GM19240 (cell line): Measurements from ENCODE around the gene NUPR1.
A peak's percentile ranks its signal among the peaks of the same experiment; 100 is the strongest.
"Not testable (repeated sequence)": the region's sequence is repeated elsewhere in the genome, so short reads cannot be mapped to it uniquely, and the experiment has no call there.

Experiments
- DNase-seq: peaks from one replicate; pipeline ENCODE4 v3.0.0; 2011; ENCODE audit warnings: low spot score; ENCODE audit not compliant: insufficient read length

NUPR1 gene

GRCh38 chr16:28499854-28500253, 38.9 kb downstream of the NUPR1 start:
- DNase-seq = no peak

GRCh38 chr16:28498666-28499381, 40.0 kb downstream of the NUPR1 start:
- DNase-seq = no peak

DNA sequence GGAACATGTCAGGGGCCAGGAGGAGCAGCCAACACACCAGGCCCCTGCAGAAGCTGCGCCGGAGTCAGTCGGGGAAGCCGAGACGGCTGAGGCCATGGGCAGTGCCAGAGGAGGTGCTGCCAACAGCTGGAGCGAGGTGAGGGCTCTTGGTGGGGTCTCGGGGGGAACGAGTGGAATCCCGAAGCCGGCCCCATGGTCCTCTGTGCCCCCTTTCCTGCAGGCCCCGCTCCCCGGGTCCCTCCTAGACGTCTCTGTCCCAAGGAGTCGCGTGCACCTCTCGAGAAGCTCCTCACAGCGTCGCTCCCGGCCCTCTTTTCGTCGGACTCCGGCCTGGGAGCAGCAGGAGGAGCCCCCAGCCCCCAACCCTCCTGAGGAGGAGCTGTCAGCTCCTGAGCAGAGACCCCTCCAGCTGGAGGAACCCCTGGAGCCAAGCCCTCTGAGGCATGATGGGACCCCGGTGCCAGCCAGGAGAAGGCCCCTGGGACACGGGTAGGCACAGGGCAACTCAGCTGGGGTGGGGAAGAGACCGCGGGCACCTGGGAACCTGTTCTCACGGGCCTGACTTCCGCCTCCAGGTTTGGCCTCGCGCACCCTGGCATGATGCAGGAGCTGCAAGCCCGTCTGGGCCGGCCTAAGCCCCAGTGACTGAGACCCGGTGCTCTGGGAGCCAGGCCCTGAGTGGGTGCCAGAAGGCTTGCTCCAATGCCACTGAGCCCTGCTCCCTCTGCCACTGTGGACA, 40.7 kb downstream of the NUPR1 start:
- DNase-seq = no peak

DNA sequence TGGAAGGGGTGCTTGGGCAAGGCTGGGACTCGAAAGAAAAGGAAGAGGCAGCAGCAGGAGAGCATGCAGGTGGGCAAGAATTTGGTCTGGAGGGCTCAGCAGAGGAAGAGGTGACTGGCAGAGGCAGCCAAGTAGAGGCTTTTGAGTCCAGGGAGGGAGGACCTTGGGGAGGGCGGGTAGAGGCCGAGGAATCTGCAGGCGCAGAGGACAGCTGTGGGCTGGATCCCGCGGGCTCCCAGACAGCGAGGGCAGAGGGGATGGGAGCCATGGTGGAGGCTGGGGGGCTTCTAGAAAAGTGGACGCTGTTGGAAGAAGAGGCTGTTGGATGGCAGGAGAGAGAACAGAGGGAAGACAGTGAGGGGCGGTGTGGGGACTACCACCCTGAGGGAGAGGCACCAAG, 41.4 kb downstream of the NUPR1 start:
- no peak for DNase-seq

GRCh38 chr16:28496844-28497243, 41.9 kb downstream of the NUPR1 start:
- no peak for DNase-seq

DNA sequence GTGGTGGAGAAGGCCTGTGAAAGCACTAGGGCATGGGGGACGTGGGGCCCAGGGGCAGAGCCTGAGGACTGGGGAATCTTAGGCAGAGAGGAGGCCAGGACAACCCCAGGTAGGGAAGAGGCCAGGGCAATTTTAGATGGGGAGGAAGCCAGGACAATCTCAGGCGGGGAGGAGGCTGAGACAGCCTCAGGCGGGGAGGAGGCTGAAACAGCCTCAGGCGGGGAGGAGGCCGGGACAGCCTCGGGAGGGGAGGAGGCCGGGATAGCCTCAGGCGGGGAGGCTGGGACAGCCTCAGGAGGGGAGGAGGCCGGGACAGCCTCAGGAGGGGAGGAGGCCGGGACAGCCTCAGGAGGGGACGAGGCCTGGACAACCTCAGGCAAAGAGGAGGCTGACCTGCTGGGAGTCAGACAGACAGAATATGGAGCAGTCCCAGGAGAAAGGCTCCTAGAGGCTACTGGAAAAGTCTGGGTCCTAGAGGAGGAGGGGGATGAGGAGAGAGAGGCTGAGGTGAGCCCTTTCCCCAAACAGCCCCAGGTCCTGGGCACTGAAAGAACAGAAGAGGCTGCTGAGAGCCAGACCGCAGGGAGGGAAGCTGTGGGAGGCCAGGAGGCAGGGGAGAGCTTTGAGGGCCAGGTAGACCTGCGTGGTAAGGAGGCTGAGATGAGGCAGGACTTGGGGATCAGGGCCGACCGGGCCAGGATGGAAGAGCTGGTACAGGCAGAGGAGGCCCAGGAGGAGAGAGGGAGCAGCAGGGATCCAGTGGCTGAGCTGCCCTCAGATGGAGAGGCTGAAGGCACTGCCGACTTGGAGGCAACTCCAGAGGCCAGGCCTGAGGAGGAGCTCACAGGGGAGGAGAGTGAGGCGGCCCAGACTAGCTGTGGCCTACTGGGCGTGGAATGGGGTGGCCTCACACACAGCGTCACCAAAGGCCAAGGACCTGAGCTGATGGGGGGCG, 42.7 kb downstream of the NUPR1 start:
- DNase-seq = no peak

DNA sequence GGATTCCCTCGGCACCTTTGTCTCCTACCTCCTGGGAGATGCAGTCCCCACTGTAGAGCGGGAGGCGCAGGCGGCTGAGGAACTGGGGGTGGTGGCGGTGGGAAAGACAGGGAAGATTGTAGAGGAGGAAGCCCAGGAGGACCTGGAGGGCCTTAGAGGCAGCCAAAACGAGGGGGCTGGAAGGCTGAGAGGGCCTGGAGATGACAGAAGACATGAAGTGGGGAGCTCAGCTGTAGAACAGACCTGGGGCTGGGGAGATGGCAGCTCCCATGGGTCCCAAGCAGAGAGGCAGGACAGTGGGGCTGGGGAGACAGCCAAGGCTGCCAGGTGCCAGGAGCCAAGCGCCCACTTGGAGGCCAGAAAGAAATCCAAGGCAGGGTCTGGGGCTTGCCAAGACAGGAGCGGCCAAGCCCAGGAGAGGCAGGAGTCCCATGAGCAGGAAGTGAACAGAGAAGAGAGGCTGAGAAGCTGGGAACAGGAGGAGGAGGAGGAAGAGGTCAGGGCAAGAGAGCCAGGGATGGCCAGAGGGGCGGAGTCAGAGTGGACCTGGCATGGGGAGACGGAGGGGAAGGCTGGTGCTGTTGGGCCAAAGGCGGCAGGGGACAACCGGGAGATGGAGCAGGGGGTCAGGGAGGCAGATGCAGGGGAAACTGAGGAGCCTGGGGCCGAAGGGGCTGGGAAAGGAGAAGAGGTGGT, 43.5 kb downstream of the NUPR1 start:
- no peak for DNase-seq

DNA sequence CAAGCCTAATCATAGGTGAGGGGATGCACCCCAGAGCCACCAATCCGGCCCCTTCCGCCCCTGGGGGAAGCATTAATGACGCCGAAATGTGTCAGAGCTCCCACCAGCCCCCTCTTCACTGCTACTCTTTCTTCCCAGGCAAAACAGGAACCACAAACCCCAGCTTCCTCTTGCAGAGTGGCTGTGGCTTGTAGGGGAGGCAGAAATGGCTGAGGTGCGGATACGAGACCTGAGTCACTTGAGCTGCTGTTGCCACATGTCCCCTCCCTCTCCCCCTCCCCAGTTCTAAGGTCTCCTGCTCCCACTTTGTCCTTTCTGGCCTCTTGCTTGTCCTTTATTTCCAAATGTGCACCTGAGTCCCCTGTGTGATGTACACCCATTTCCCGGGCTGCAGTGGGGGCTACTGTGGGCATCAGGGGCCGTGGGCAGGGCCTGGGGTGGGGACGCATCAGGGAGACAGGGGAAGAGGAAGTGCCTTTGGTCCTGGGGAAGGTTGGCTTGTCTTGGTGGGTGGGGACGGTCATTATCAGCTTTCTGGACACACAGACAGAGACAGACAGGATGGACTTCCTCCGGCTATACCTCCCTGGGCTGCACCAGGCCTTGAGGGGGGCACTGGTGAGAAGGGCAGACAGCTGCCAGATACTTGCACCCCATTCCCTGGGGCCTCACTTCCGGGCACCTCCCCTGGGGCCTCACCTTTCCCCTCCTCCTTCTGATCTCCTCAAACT, 44.5 kb downstream of the NUPR1 start, which contains the start of gene APOBR:
APOBR (plus strand) TSS at position 523 of the 731 bp plus-strand sequence; CDS start at position 562, 39 bp downstream.
- peak; percentile 87 for DNase-seq

DNA sequence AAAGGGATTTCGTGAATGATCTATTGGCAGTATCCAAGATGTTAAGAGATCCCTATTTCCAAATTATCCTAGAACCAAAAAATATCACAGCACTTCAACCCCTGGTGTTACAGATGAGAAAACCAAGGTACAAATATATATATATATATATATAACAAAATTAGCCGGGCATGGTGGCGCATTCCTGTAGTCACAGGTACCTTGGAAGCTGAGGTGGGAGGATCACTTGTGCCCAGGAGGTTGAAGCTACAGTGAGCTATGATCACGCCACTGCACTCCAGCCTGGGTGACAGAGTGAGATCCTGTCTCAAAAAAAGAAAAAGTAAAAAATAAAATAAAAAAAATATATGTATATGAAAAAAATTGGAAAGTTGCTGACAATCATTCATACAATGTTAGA, 46.3 kb downstream of the NUPR1 start:
- DNase-seq = no peak

GRCh38 chr16:28491970-28492474, 46.8 kb downstream of the NUPR1 start, which contains the start of gene CLN3:
TSS of gene CLN3 (minus strand) at chr16:28492074. CDS start at chr16:28491759, 315 bp downstream.
- peak; percentile 97 for DNase-seq

- DNase-seq = no peak
Measured at GRCh38 chr16:28491230-28491969, 47.4 kb downstream of the NUPR1 start.

- no peak for DNase-seq
Measured at GRCh38 chr16:28486266-28486665, 52.5 kb downstream of the NUPR1 start.

DNA sequence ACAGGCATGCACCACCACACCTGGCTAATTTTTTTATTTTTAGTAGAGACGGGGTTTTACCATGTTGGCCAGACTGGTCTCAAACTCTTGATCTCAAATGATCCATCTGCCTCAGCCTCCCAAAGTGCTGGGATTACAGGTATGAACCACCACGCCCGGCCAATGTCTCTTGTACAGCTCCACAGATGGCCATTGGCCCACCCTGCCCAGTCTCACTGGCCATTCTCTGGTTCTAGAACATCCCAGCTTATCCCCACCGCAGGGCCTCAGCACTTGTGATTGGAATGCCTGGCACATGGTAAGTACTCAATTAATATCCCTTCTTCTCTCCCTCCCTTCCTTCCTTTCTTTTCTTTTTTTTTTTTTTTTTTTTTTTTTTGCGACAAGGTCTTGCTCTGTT, 55.4 kb downstream of the NUPR1 start:
- not testable (repeated sequence) for DNase-seq
